LNCaP clone FGC (cell line): ENCODE measurements around the gene GLIS1.
A peak's percentile ranks its signal among the peaks of the same experiment; 100 is the strongest.

Experiments used
- DNase-seq: peaks from one replicate; pipeline ENCODE4 v3.0.0-alpha.2; 2011; ENCODE audit warnings: low read depth
- H3K4me3 ChIP-seq: 2 replicates; pipeline ENCODE4 v1.5.1; 2011; ENCODE audit warnings: mild to moderate bottlenecking, low read depth, low read length, control low read depth
- CTCF ChIP-seq: IDR thresholded peaks from 2 replicates; pipeline ENCODE4 v1.5.1; 2012; ENCODE audit warnings: mild to moderate bottlenecking; ENCODE audit not compliant: control insufficient read depth, insufficient read depth; ENCODE audit errors: extremely low read depth

GLIS1 gene

GRCh38 chr1:53754484-53755312 is 15.7 kb upstream of the GLIS1 start:
- DNase-seq, result no peak
- peak; percentile 78 for TF ChIP-seq CTCF
- no peak overlapping the region for H3K4me3 ChIP-seq

GRCh38 chr1:53752281-53752680 is 13.3 kb upstream of the GLIS1 start:
- TF ChIP-seq CTCF, result no peak
- no peak for DNase-seq
- no peak overlapping the region for H3K4me3 ChIP-seq

DNA sequence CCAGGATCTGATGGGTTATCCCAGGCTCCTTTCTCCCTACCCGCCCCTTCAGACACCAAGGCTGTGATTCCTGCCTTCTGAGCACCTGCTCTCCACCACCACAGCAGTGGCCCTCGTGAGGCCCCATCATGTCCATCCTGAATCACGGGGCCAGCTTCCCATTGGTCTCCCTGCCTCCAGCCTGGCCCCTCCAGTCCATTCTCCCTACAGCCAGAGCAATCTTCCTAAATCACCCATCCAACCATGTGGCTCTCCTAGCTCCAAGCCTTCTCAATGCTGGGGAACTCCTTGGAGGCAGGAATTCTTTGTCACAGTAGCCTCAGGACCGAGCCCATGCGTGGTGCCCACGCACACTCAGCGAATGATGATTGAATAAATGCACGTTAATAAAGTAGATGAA is 8.9 kb upstream of the GLIS1 start:
- DNase-seq, result no peak
- no peak overlapping the region for H3K4me3 ChIP-seq
- TF ChIP-seq CTCF, result no peak

- no peak overlapping the region for H3K4me3 ChIP-seq
- no peak for DNase-seq
- TF ChIP-seq CTCF, result no peak
These were observed 1.7 kb upstream of the GLIS1 start for GRCh38 chr1:53740621-53741105.

GRCh38 chr1:53738205-53739108 is 507 bp downstream of the GLIS1 start:
- peak overlapping the region; percentile 57 for H3K4me3 ChIP-seq
- TF ChIP-seq CTCF, result no peak
- DNase-seq, result no peak

DNA sequence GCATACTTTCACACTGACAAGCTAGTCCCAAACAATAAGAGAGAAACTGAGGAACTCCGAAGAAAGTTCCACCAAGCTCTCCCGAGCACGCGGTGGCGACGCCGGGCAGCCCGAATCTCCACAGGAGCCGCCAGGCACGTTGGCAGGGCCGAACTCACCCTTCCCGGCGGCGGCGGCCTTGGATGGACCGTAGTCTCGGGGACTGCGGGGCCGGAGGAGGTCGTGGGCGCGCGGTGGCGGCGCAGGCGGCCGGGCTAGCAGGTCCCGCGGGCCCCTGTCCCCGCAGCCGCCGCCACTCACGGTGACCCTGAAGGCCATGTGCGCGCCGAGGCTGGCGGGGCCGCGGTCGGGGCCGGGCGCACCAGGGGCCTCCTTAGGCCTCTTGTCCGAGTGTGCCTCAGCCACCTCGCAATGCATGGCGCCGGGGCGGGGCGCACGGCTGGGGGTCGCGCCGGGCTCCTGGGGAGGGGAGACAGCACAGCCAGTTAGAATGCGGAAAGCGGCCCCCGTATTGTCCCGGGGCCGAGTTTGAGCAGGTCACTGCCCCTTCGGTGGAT is 1.2 kb downstream of the GLIS1 start:
- no peak for TF ChIP-seq CTCF
- H3K4me3 ChIP-seq, result no peak overlapping the region
- no peak for DNase-seq
